GM13977 (cell line): Measurements from ENCODE around the gene TUFT1.
"Not testable (repeated sequence)": the region's sequence is repeated elsewhere in the genome, so short reads cannot be mapped to it uniquely, and the experiment has no call there.

Source experiments
- DNase-seq: peaks from one replicate; pipeline ENCODE4 v3.0.0; 2012; ENCODE audit warnings: low spot score
- CTCF ChIP-seq: IDR thresholded peaks from 2 replicates; pipeline ENCODE4 v1.5.1; 2012; ENCODE audit warnings: mild to moderate bottlenecking, control low read depth; ENCODE audit not compliant: insufficient read depth; ENCODE audit errors: extremely low read depth, missing control alignments
- in situ Hi-C: fragments of 300-500 bp; cut with MboI; formaldehyde crosslinking; loops from one replicate; pipeline ENCODE4 v1.12.0; 2022; ENCODE audit warnings: low sequenced_read_pairs, low pct_unique_long_range_greater_than_20kb, mixed read lengths, inconsistent platforms; ENCODE audit not compliant: unreplicated experiment

TUFT1 gene

GRCh38 chr1:151516031-151516511, 24.0 kb upstream of the TUFT1 start:
- in situ Hi-C loops = no loop called here
- DNase-seq = no peak
- no peak for TF ChIP-seq CTCF

DNA sequence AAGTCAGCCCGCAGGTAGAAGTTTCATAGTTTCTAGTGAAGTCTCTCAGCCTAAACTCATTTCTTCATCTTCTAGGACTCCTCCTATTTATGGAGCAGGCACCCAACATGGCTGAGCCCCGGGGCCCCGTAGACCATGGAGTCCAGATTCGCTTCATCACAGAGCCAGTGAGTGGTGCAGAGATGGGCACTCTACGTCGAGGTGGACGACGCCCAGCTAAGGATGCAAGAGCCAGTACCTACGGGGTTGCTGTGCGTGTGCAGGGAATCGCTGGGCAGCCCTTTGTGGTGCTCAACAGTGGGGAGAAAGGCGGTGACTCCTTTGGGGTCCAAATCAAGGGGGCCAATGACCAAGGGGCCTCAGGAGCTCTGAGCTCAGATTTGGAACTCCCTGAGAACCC, 21.7 kb upstream of the TUFT1 start:
- no peak for TF ChIP-seq CTCF
- DNase-seq = no peak
- in situ Hi-C loops = no loop called here

- in situ Hi-C loops = no loop called here
- DNase-seq = no peak
- no peak for TF ChIP-seq CTCF
Observed at GRCh38 chr1:151518936-151519335, 21.2 kb upstream of the TUFT1 start.

DNA sequence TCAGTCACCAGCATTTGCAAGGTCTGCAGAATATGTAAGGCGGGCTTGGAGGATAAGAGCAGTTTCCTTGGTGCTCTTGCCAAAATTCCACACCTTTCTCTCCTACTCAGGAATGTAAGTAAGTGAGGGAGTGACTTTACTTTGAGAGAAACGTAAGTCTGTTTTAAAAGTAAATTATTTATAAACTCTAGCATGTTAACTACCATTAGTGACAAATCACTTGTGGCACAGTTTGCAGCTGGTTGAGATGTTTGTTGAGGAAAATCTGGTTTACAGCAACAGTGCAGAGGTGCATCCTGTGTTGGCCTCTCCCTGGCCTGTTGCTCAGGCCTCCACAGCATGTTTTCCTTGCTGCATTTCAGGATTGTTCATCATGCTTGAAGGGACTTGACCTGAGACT, 20.4 kb upstream of the TUFT1 start:
- TF ChIP-seq CTCF = no peak
- in situ Hi-C loops = no loop called here
- no peak for DNase-seq

- TF ChIP-seq CTCF = peak; percentile 46
- no peak for DNase-seq
- in situ Hi-C loops = no loop called here
Observed at GRCh38 chr1:151520359-151520758, 19.8 kb upstream of the TUFT1 start.

GRCh38 chr1:151522427-151522826, 17.7 kb upstream of the TUFT1 start:
- in situ Hi-C loops, DNase-seq: not testable (repeated sequence)

GRCh38 chr1:151523326-151523725, 16.8 kb upstream of the TUFT1 start:
- in situ Hi-C loops = no loop called here
- no peak for DNase-seq
- no peak for TF ChIP-seq CTCF
